ENCODE results near the gene SUV39H2.
"Not testable (repeated sequence)": the region's sequence is repeated elsewhere in the genome, so short reads cannot be mapped to it uniquely, and the experiment has no call there.

Gene SUV39H2

DNA sequence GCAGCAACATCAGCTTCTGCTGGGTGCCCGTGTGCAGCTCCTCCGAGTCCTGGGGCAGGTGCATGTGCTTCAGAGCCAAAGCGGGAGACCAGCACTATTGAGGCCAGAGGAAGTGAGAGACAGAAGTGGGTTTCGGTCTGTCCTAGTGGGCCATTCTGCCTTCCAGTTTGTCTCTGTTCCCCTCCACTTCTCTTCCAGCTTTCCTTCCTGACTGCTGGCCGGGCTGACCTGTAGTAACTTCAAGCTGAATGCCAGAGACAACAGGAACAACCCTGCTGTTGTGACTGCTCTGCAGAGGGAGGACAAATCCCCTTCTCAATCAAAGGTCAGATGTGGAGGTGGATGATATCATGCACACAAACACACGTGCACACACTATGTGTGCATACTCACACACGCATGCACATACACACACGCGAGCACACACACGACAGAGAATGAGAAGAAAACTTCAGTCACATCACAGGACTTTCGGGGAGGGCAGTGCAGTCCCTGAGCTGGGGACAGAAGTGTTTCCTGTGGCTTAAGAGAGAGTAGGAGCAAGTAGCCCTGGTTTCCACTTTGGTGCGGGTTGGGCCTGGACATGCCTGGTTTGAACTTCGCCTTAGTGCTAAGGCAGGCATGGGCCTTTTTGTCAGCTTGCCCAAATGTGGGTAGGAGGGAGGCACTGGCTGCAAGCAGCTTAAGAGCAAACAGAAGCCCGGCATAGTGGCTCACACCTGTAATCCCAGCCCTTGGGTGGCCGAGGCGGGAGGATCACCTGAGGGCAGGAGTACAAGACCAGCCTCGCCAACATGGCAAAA lies 63.7 kb downstream of the SUV39H2 start:
- not testable (repeated sequence) for DNase-seq

DNA sequence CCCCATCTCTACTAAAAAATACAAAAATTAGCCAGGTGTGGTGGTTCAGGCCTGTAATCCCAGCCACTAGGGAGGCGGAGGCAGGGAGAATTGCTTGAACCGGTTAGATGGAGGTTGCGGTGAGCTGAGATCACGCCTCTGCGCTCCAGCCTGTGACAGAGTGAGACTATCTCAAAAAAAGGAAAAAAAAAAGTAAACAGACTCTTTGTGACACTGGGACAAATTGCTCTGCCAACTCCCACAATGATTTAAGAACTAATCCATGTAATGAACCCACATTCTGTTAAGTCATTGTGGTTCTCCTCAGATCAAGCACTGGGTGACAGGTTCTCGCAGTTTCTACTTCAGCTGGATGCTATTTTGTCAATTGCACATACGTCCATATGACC lies 64.3 kb downstream of the SUV39H2 start:
- DNase-seq: not testable (repeated sequence)

- no peak for DNase-seq
Measured at GRCh38 chr10:14945108-14945507, 66.4 kb downstream of the SUV39H2 start.

- DNase-seq: no peak
Measured at GRCh38 chr10:14947268-14947667, 68.6 kb downstream of the SUV39H2 start.

- no peak for DNase-seq
Measured at GRCh38 chr10:14949291-14949690, 70.6 kb downstream of the SUV39H2 start.

DNA sequence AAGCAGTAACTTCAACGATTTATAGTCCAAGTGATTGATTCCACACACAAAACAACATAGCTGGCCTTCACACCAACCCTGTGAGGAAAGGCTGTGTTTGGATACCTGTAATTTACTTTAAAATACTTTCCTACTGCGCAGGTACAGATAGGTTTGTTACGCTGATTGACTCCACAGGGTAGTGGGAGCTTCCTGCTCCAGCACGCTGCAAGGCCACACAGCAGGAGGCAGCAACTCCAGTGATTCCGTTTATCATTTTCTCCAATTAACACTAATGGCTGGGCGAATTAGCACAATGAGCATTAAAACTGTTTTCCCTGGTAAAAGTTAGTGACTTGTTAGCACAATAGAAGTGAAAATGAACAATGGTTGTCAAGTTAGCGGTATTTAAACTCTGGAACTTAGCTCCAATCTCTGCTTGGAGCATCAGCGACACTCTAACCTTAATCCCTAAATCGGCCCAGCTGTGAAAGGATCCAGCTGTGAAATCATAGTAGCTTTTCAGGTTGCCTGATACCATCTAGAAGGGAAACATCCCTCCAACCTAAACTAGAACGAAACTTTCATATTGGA lies 74.3 kb downstream of the SUV39H2 start:
- DNase-seq: no peak

- no peak for DNase-seq
Measured at GRCh38 chr10:14953424-14954000, 74.8 kb downstream of the SUV39H2 start.

Data from activated CD8-positive, alpha-beta memory T cell treated with anti-CD3 and anti-CD28 coated beads, Interleukin-2, amount 50 U/mL, for 48 hours (primary cell).